Anterior cingulate cortex (tissue), 58 donors: ENCODE data around the gene COX8A.

Source experiments
- DNase-seq, 58 donors: peaks; one replicate each; lab custom pipeline; 2025; lab: John Stamatoyannopoulos, UW

Gene COX8A

GRCh38 chr11:64000740-64001483, 26.5 kb downstream of the COX8A start:
- no peak for DNase-seq

DNA sequence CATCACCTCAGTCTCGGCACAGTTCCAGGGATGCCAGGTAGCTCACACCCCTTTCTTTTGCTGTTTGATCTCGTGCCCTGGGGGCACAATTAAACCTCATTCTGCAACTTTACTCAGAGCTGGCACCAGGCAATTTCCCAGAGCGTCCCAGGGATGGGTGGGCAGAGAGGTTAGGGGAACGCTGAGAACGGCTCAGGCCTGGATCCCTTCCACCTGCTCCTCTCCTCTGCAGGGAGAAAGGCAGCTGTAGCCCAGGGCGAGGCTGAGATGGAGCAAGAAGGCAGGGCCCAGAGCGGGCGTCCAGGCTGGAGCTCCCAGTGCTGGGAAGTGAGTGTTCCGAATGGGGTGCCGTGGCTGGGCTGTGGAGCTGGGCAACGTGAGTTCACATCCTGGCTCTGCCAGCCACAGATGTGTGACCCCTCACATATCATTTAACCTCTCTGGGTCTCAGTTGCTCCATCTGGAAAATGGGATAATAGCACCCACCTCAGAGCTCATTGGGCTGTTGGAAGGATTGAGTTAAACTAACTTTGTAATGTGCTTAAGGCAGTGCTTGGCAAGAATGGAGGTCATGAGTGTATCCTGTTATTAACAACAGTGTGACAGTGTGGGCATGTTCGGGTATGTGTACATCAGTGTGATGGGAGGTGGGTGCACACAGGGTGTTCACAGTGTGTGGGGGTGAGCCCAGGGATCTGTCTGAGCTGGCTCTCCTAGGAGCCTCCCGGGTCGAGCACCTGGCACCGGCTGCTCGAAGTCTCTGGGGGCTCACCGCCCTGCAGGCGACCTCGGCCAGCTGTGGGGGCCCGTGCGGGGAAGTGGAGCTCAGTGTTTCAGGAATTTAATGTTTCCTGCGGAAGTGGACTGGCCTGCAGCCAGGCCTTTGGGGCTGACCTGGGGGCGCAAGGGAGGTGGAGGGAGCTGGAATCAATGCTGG, 27.3 kb downstream of the COX8A start:
- DNase-seq: no peak

GRCh38 chr11:64003807-64004589, 29.6 kb downstream of the COX8A start:
- no peak for DNase-seq

GRCh38 chr11:64004590-64004984, 30.2 kb downstream of the COX8A start:
- no peak for DNase-seq

GRCh38 chr11:64005691-64006090, 31.3 kb downstream of the COX8A start:
- DNase-seq: no peak

DNA sequence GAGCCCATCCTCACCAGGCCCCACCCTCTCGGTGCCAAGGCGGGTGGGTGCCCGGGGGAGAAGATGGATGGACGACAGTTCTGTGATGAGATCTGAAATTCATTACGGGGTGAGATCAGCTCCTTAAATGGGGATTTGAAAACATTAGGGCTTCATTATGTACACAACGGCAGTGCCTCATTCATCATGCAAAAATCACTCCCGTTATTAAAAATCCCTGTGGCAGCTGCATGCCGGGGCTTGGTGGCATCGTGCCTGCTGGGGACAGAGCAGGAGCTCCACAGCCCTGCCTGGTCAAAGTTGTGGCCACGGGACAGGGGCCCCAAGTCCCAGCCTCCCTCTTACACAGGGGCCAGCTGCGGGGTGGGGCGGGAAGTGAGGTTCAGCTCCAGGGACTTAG, 32.0 kb downstream of the COX8A start:
- peak in 1 of 58 donors; percentile 5 for DNase-seq

GRCh38 chr11:64007160-64007628, 32.8 kb downstream of the COX8A start:
- no peak for DNase-seq

- peak in 39 of 58 donors; percentile 16 to 72 (median 35) for DNase-seq
Observed at GRCh38 chr11:64007629-64008282, 33.3 kb downstream of the COX8A start.

- no peak for DNase-seq
Observed at GRCh38 chr11:64008283-64008913, 34.0 kb downstream of the COX8A start.

GRCh38 chr11:64008914-64009633, 34.7 kb downstream of the COX8A start:
- DNase-seq: no peak

DNA sequence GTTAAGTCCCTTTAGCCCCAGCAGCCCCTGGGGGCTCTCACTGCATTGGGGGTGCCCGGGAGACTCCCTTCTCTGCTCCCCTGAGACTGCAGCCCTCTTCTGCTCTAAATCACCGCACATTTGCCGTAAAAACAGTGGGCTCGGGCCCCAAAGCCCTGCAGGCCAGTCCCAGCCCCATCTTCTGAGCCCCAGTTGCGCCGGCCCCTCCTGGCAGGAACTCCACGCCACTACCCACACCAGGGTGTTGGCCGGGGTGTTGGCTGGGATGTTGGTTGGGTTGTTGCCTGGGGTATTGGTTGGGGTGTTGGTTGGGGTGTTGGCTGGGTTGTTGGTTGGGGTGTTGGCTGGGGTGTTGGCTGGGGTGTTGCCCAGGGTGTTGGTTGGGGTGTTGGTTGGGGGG, 35.3 kb downstream of the COX8A start:
- DNase-seq: no peak

- DNase-seq: no peak
Observed at GRCh38 chr11:64010783-64011182, 36.4 kb downstream of the COX8A start.

- DNase-seq: no peak
Observed at GRCh38 chr11:64011371-64011770, 37.0 kb downstream of the COX8A start.

DNA sequence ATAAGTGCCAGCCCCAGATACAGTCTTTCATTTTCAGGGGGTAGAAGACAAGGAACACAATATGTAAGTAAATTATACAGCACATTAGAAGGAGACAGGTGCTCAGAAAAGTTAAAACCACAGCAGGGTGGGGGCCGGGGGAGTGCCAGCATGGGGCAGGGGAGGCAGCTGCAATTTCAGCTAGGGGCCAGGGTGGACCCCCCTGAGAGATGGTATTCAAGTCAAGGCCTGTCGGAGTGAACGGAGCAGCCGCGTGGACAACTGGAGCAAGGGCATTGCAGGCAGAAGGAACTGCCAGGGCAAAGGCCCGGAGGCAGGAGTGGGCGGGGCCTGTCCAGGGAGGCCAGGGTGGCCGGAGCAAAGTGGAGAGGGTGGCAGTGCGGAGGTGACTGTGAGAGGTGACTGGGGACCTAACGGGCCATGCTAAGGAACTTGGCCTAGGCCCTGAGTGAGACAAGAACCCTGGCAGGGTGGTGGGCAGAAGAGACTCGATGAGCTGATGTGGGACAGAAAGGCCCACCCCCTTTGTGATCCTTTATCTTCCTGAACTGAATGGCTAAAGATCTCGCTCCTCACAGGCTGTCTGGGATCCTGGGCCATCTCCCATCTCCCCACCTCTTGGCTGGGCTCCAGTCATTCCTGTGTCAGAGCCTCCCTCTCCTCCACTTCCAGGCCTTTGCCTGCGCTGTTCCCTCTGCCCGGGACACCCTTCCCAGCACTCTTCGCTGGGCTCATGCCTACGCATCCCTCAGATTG, 38.9 kb downstream of the COX8A start:
- no peak for DNase-seq

DNA sequence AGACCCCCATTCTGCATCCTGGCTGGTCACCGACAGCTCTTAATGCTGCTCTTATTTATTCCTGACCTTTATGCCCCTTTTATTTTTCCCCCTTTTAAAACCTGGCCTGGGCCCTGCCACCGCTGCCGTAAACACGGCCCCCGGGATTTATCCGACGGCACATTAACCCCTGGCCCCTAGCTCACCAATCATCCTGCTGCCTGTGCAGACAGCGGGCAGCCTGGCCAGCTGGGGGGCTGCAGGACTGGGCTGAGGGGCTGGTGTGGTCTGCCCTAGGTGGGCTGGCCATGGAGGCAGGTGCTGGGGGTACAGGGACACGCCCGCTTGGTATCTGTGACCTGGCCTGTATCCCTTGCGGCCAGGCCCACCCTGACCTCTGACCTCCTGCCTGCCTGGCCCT, 39.9 kb downstream of the COX8A start:
- DNase-seq: no peak

GRCh38 chr11:64015510-64015909, 41.1 kb downstream of the COX8A start:
- DNase-seq: no peak

GRCh38 chr11:64015935-64016845, 41.8 kb downstream of the COX8A start:
- peak in 17 of 58 donors; percentile 13 to 61 (median 35) for DNase-seq
